ENCODE results near the gene BRME1.
"Not testable (repeated sequence)": the region's sequence is repeated elsewhere in the genome, so short reads cannot be mapped to it uniquely, and the experiment has no call there.

BRME1 gene

GRCh38 chr19:13856497-13856896 is 49.4 kb downstream of the BRME1 start:
- H3K9me3 ChIP-seq (ENCODE audit: severe bottlenecking): no peaks in the 10 kb centered on the region
- H3K36me3 ChIP-seq: no peaks in the 10 kb centered on the region
- H3K4me3 ChIP-seq (ENCODE audit: low read depth, low read length): no peak overlapping the region
- TF ChIP-seq, protein P1, sequence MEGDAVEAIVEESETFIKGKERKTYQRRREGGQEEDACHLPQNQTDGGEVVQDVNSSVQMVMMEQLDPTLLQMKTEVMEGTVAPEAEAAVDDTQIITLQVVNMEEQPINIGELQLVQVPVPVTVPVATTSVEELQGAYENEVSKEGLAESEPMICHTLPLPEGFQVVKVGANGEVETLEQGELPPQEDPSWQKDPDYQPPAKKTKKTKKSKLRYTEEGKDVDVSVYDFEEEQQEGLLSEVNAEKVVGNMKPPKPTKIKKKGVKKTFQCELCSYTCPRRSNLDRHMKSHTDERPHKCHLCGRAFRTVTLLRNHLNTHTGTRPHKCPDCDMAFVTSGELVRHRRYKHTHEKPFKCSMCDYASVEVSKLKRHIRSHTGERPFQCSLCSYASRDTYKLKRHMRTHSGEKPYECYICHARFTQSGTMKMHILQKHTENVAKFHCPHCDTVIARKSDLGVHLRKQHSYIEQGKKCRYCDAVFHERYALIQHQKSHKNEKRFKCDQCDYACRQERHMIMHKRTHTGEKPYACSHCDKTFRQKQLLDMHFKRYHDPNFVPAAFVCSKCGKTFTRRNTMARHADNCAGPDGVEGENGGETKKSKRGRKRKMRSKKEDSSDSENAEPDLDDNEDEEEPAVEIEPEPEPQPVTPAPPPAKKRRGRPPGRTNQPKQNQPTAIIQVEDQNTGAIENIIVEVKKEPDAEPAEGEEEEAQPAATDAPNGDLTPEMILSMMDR (IDR thresholded peaks at IDR 0.05; ENCODE audit: low read depth, low read length): no peak
- no peak for DNase-seq
- no peaks in the 10 kb centered on the region for H3K27me3 ChIP-seq (ENCODE audit: insufficient read depth, low read depth, severe bottlenecking)
- H3K27ac ChIP-seq: no peak overlapping the region

DNA sequence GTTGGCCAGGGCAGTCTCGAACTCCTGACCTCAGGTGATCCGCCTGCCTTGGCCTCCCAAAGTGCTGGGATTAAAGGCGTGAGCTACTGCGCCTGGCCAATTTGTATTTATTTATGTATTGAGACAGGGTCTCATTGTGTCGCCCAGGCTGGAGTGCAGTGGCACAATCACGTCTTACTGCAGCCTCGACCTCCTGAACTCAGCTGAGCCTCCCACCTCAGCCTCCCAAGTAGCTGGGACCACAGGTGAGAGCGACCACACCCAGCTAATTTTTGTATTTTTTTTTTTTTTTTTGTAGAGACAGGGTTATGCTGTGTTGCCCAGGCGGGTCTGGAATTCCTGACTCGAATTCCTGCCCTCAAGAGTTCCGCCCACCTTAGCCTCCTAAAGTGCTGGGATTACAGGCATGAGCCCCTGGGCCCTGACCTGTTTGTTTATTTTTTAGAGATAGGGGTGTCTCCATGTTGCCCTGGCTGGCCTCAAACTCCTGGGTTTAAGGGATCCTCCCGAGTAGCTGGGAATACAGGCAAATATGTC is 53.7 kb downstream of the BRME1 start:
- H3K27ac ChIP-seq; H3K4me3 ChIP-seq (ENCODE audit: low read depth, low read length); DNase-seq; H3K27me3 ChIP-seq (ENCODE audit: insufficient read depth, low read depth, severe bottlenecking); H3K36me3 ChIP-seq; H3K9me3 ChIP-seq (ENCODE audit: severe bottlenecking): not testable (repeated sequence)

DNA sequence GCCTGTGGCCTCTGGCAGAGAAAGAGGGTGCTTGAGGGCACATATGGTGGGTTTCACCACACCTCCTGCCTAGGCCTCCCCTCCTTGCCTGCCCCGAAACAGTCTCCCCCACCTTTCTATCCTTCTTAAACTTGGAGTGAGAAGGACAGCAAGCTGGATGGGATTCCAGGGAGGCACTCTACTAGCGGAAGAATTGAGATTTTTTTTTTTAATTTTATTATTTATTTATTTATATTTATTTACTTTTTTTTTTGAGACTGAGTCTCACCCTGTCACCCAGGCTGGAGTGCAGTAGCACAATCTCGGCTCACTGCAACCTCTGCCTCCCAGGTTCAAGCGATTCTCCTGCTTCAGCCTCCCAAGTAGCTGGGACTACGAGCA is 54.2 kb downstream of the BRME1 start:
- H3K36me3 ChIP-seq; H3K27ac ChIP-seq; H3K4me3 ChIP-seq (ENCODE audit: low read depth, low read length); H3K27me3 ChIP-seq (ENCODE audit: insufficient read depth, low read depth, severe bottlenecking); H3K9me3 ChIP-seq (ENCODE audit: severe bottlenecking); DNase-seq: not testable (repeated sequence)

- H3K27ac ChIP-seq: no peak overlapping the region
- H3K27me3 ChIP-seq (ENCODE audit: insufficient read depth, low read depth, severe bottlenecking): no peaks in the 10 kb centered on the region
- TF ChIP-seq, protein P1 (IDR thresholded peaks at IDR 0.05; ENCODE audit: low read depth, low read length): no peak
- H3K9me3 ChIP-seq (ENCODE audit: severe bottlenecking): no peaks in the 10 kb centered on the region
- no peak overlapping the region for H3K4me3 ChIP-seq (ENCODE audit: low read depth, low read length)
- no peaks in the 10 kb centered on the region for H3K36me3 ChIP-seq
- no peak for DNase-seq
These were observed 54.8 kb downstream of the BRME1 start for GRCh38 chr19:13850910-13851733.

GRCh38 chr19:13849991-13850909 is 55.7 kb downstream of the BRME1 start:
- H3K27ac ChIP-seq: no peak overlapping the region
- no peak overlapping the region for H3K4me3 ChIP-seq (ENCODE audit: low read depth, low read length)
- no peak for DNase-seq
- no peaks in the 10 kb centered on the region for H3K9me3 ChIP-seq (ENCODE audit: severe bottlenecking)
- no peaks in the 10 kb centered on the region for H3K36me3 ChIP-seq
- H3K27me3 ChIP-seq (ENCODE audit: insufficient read depth, low read depth, severe bottlenecking): no peaks in the 10 kb centered on the region
- TF ChIP-seq, protein P1 (IDR thresholded peaks at IDR 0.05; ENCODE audit: low read depth, low read length): no peak

- no peak overlapping the region for H3K27ac ChIP-seq
- DNase-seq: no peak
These were observed 56.9 kb downstream of the BRME1 start for GRCh38 chr19:13848798-13849676.

More at GRCh38 chr19:13848798-13849676, 56.9 kb downstream of the BRME1 start:
- TF ChIP-seq, protein P1 (IDR thresholded peaks at IDR 0.05; ENCODE audit: low read depth, low read length): no peak
- Histone ChIP-seq H3K27me3 (ENCODE audit: insufficient read depth, low read depth, severe bottlenecking) (no peaks in the 10 kb centered on the region), H3K4me3 (ENCODE audit: low read depth, low read length) (no peak overlapping the region), H3K36me3 (no peaks in the 10 kb centered on the region), H3K9me3 (ENCODE audit: severe bottlenecking) (no peaks in the 10 kb centered on the region)

Data from WERI-Rb-1 (cell line).